Neuronal stem cell (in vitro differentiated cells): ENCODE data around the gene ARHGEF16. TPM values are rescaled to one million over a fixed set of nuclear protein-coding genes. Genes with fewer than 3 reads are reported as not detected.

Experiments used
- DNase-seq: peaks from one replicate; pipeline ENCODE4 v3.0.0-alpha.2; 2013; ENCODE audit warnings: low spot score
- H2AFZ ChIP-seq: one replicate; pipeline ENCODE4 v1.6.1; 2013; ENCODE audit warnings: mild to moderate bottlenecking, low read length, inconsistent platforms
- H2AK5ac ChIP-seq: 2 replicates; pipeline ENCODE4 v1.6.1; 2013; ENCODE audit warnings: low read depth, mild to moderate bottlenecking, inconsistent platforms, low read length, moderate library complexity, mixed read lengths
- H2BK120ac ChIP-seq: 2 replicates; pipeline ENCODE4 v1.6.1; 2013; ENCODE audit warnings: low read depth, mild to moderate bottlenecking, inconsistent platforms, low read length, moderate library complexity, mixed read lengths
- H2BK12ac ChIP-seq: one replicate; pipeline ENCODE4 v1.6.1; 2013; ENCODE audit warnings: low read length, inconsistent platforms
- H2BK15ac ChIP-seq: 2 replicates; pipeline ENCODE4 v1.6.1; 2013; ENCODE audit warnings: mild to moderate bottlenecking, low read length, inconsistent platforms, mixed read lengths
- H2BK5ac ChIP-seq: one replicate; pipeline ENCODE4 v1.6.1; 2013; ENCODE audit warnings: inconsistent platforms, mild to moderate bottlenecking, low read length, moderate library complexity
- H3K14ac ChIP-seq: one replicate; pipeline ENCODE4 v1.6.1; 2013; ENCODE audit warnings: low read length, inconsistent platforms
- H3K18ac ChIP-seq: 2 replicates; pipeline ENCODE4 v1.6.1; 2013; ENCODE audit warnings: low read length, inconsistent platforms
- H3K23ac ChIP-seq: 2 replicates; pipeline ENCODE4 v1.6.1; 2013; ENCODE audit warnings: low read depth, mild to moderate bottlenecking, mixed read lengths, low read length, inconsistent platforms; ENCODE audit not compliant: poor library complexity
- H3K27ac ChIP-seq: replicated peaks from 3 replicates; pipeline ENCODE4 v1.5.1; 2013; ENCODE audit warnings: low read length, inconsistent platforms
- H3K27me3 ChIP-seq, 3 experiments: 2 replicates each; pipeline ENCODE4 v1.6.1; 2013; ENCODE audit warnings: low read length in 3 of 3, mild to moderate bottlenecking in 2 of 3, inconsistent platforms in 1 of 3, low read depth in 1 of 3, mixed read lengths in 1 of 3, moderate library complexity in 1 of 3; ENCODE audit not compliant: control insufficient read depth in 3 of 3, insufficient read depth in 3 of 3
- H3K36me3 ChIP-seq, 2 donors: replicated peaks in 1 of 2; 2 replicates each; pipeline ENCODE4 v1.6.1; 2013; ENCODE audit warnings: low read length in 2 of 2; ENCODE audit not compliant: control insufficient read depth in 2 of 2, insufficient read depth in 2 of 2
- H3K4ac ChIP-seq: 2 replicates; pipeline ENCODE4 v1.6.1; 2013; ENCODE audit warnings: inconsistent platforms, mild to moderate bottlenecking, low read length, moderate library complexity
- H3K4me1 ChIP-seq, 2 donors: 1 replicate in 1 of 2; 2 replicates in 1 of 2; pipeline ENCODE4 v1.6.1; 2013; ENCODE audit warnings: low read length in 2 of 2, low read depth in 1 of 2; ENCODE audit not compliant: control insufficient read depth in 2 of 2, insufficient read depth in 1 of 2
- H3K4me2 ChIP-seq: one replicate; pipeline ENCODE4 v1.6.1; 2013; ENCODE audit warnings: mild to moderate bottlenecking, low read length, inconsistent platforms; ENCODE audit not compliant: insufficient read depth, poor library complexity, severe bottlenecking
- H3K4me3 ChIP-seq, 2 donors: 2 replicates each; pipeline ENCODE4 v1.5.1; 2013; ENCODE audit warnings: low read length in 2 of 2, mild to moderate bottlenecking in 2 of 2, inconsistent platforms in 1 of 2, moderate library complexity in 1 of 2
- H3K79me1 ChIP-seq: one replicate; pipeline ENCODE4 v1.6.1; 2013; ENCODE audit warnings: low read depth, mild to moderate bottlenecking, inconsistent platforms, low read length, moderate library complexity
- H3K9ac ChIP-seq: one replicate; pipeline ENCODE4 v1.6.1; 2013; ENCODE audit warnings: mild to moderate bottlenecking, low read depth, low read length, inconsistent platforms; ENCODE audit not compliant: poor library complexity
- H3K9me3 ChIP-seq, 2 donors: replicated peaks in 1 of 2; 2 replicates each; pipeline versions ENCODE3 to v1.6.1; 2013; ENCODE audit warnings: low read length in 2 of 2, mild to moderate bottlenecking in 2 of 2, inconsistent platforms in 1 of 2, low read depth in 1 of 2, mixed read lengths in 1 of 2, moderate library complexity in 1 of 2; ENCODE audit not compliant: control insufficient read depth in 2 of 2, insufficient read depth in 1 of 2
- H4K8ac ChIP-seq: one replicate; pipeline ENCODE4 v1.6.1; 2013; ENCODE audit warnings: low read depth, mild to moderate bottlenecking, inconsistent platforms, low read length, moderate library complexity
- H4K91ac ChIP-seq: one replicate; pipeline ENCODE4 v1.6.1; 2013; ENCODE audit warnings: low read length, low read depth, mild to moderate bottlenecking, inconsistent platforms; ENCODE audit not compliant: poor library complexity
- WGBS, 2 donors: extraction: QIAGEN DNeasy Blood & Tissue Kit; methylation state at CpG; one replicate each; pipeline ENCODE4 v1.1.7; 2013; ENCODE audit warnings: missing lambda C conversion rate in 2 of 2, mixed read lengths in 1 of 2; ENCODE audit not compliant: insufficient read length in 2 of 2, insufficient replicate concordance in 1 of 2; ENCODE audit errors: extremely low coverage in 2 of 2; 5-methylcytosine and 5-hydroxymethylcytosine counted together
- polyA plus RNA-seq, 2 experiments: library from polyadenylated mRNA; stranded (reverse); fragments of 200-250 nt; gene quantifications; one replicate each; pipeline ENCODE4 v1.2.3, GENCODE V29; 2013

Gene ARHGEF16
- 1.5 TPM for polyA plus RNA-seq (2013, experiment 1 of 2)
- 1.4 TPM for polyA plus RNA-seq (2013, experiment 2 of 2)

DNA sequence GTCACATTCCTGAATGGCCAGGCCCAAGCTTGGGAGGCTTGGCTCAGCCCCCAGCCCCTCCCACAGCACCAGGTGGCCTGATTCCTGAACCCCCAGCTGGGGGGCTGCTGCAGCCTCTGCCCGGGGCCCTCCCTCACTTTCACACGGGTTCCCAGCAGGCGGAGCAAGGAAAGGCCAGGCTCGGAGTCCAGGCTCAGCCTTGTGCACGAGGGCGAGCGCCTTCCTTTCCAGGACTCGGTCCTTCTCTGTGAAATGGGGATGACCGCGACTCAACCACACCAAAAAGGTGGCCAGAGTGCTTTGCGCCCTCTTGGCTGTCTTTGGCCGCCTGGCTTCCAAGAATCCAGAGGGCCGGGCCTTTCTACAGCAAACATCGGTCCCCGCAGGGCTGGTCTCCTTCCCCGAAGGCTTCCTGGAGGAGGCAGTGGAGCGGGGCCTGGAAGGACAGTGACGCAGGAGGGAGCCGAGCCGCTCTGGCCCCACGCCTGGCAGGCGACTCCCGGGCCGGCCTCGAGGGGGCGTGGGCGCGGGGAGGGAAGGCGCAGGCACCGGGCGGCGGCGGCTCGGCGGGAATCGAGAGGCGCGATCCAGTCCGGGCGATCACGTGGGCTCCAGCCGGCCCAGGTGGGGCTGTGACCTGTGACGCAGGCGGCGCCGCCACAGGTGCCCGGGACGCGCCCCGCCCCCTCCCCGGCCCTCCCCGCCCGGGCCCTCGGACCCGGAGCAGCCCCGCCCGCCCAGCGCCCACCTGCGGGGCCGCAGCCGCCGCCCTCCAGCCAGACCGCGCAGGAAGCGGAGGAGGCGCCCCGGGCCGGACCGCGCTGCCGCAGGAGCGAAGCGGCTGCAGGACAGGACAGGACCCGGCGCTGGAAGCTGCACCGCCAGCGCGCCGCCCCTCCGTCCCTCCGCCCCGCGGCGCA, at the start of gene ARHGEF16:
Gene ARHGEF16 (plus strand): TSS at position 775 of the 920 bp plus-strand sequence. CDS start 8,420 bp downstream, outside the sequence.
- H3K9ac ChIP-seq = peak within 1 kb of the TSS; percentile 86
- no peak within 1 kb of the TSS for H2BK120ac ChIP-seq
- DNase-seq = peak; percentile 65
- WGBS, 2 donors = no CpG with 5 or more reads among the region's 84 CpGs
- H3K27me3 ChIP-seq = peaks cover 0 to 11% (median 5%) of the 10 kb centered on the region in 3 experiments
- peak within 1 kb of the TSS; percentile 38 for H3K27ac ChIP-seq
- H3K4ac ChIP-seq = no peak within 1 kb of the TSS
- peak within 1 kb of the TSS; percentile 95 for H3K18ac ChIP-seq
- H3K9me3 ChIP-seq = no peaks in the 10 kb centered on the region
- peak within 1 kb of the TSS; percentile 97 for H2BK12ac ChIP-seq
- H3K4me3 ChIP-seq = peak within 1 kb of the TSS; percentile 53 to 82
- H3K79me1 ChIP-seq = peaks cover 3% of the 10 kb centered on the region
- H3K23ac ChIP-seq = peak within 1 kb of the TSS; percentile 95
- H2AK5ac ChIP-seq = peak within 1 kb of the TSS; percentile 99
- peak within 1 kb of the TSS; percentile 94 for H2AFZ ChIP-seq
- H3K4me1 ChIP-seq = peaks cover 20% of the 10 kb centered on the region in 2 donors
- H2BK5ac ChIP-seq = peak within 1 kb of the TSS; percentile 75
- peak within 1 kb of the TSS; percentile 85 for H4K91ac ChIP-seq
- peak within 1 kb of the TSS; percentile 82 for H3K14ac ChIP-seq
- H3K4me2 ChIP-seq = peak within 1 kb of the TSS; percentile 100
- no peaks in the 10 kb centered on the region for H3K36me3 ChIP-seq
- peak within 1 kb of the TSS; percentile 94 for H2BK15ac ChIP-seq
- peak within 1 kb of the TSS; percentile 65 for H4K8ac ChIP-seq

DNA sequence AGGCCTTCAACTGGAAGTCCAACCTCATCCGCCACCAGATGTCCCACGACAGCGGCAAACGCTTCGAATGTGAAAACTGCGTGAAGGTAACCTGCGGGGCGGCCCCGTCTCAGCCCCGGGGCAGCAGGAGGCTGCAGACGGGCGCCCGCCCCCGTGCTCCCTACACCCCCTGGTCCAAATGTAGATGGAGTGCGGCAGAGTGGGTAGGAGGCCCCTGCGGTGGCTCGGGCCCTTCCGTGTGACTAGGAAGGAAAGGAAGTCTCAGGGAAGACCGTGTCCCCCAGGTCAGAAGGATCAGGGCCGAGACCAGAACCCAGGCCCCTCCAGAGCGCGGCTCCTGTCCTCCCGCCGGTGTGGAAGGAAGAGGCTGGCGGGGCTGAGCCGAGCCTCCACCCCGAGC, 49.7 kb upstream of the ARHGEF16 start:
- Histone ChIP-seq H3K23ac (peak overlapping the region; percentile 63), H4K8ac (no peak overlapping the region), H3K27ac (no peak overlapping the region), H2AK5ac (no peak overlapping the region), H3K27me3 (peaks cover 0 to 22% (median 1%) of the 10 kb centered on the region in 3 experiments), H3K79me1 (peaks cover 11% of the 10 kb centered on the region), H3K36me3 (peaks cover 0 to 10% of the 10 kb centered on the region in 2 donors), H2BK12ac (no peak overlapping the region), H3K4me2 (no peak overlapping the region), H3K18ac (peak overlapping the region; percentile 46), H3K9ac (peak overlapping the region; percentile 18), H3K9me3 (peaks cover 0 to 4% of the 10 kb centered on the region in 2 donors), H2AFZ (no peak overlapping the region), H3K4me3 (no peak overlapping the region), H4K91ac (no peak overlapping the region), H2BK5ac (peak overlapping the region; percentile 16), H2BK15ac (no peak overlapping the region), H2BK120ac (no peak overlapping the region), H3K14ac (peak overlapping the region; percentile 79), H3K4me1 (peaks cover 0 to 8% of the 10 kb centered on the region in 2 donors), H3K4ac (no peak overlapping the region)
- no CpG with 5 or more reads among the region's 27 CpGs for WGBS, 2 donors
- DNase-seq = no peak

DNA sequence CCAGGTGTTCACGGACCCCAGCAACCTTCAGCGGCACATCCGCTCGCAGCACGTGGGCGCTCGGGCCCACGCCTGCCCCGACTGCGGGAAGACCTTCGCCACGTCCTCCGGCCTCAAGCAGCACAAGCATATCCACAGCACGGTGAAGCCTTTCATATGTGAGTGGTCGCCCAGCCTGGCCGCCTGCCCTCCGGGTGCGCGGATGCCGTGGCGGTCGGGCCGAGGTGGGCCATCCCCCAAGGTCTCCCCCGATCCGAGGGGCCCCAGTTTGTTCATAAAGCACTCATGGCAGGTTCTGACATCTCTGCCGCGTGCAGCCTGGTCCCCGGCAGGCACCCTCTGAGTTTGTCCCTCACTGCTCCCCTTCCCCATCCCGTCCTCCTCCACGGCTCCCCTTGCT, 49.0 kb upstream of the ARHGEF16 start:
- no peak overlapping the region for H2BK120ac ChIP-seq
- H2BK5ac ChIP-seq = peak overlapping the region; percentile 16
- H3K4me1 ChIP-seq = peaks cover 0 to 10% of the 10 kb centered on the region in 2 donors
- H3K9me3 ChIP-seq = peaks cover 0 to 4% of the 10 kb centered on the region in 2 donors
- no peak overlapping the region for H3K14ac ChIP-seq
- H3K36me3 ChIP-seq = peaks cover 0 to 10% of the 10 kb centered on the region in 2 donors
- no peak overlapping the region for H4K91ac ChIP-seq
- no peak overlapping the region for H3K4me2 ChIP-seq
- DNase-seq = no peak
- peaks cover 0 to 19% (median 1%) of the 10 kb centered on the region in 3 experiments for H3K27me3 ChIP-seq
- H3K27ac ChIP-seq = no peak overlapping the region
- H3K4me3 ChIP-seq = no peak overlapping the region
- H3K9ac ChIP-seq = peak overlapping the region; percentile 79
- H3K79me1 ChIP-seq = peaks cover 11% of the 10 kb centered on the region
- H3K4ac ChIP-seq = no peak overlapping the region
- peak overlapping the region; percentile 40 for H2AK5ac ChIP-seq
- H4K8ac ChIP-seq = no peak overlapping the region
- H2BK12ac ChIP-seq = no peak overlapping the region
- peak overlapping the region; percentile 49 for H3K23ac ChIP-seq
- WGBS, 2 donors = no CpG with 5 or more reads among the region's 30 CpGs
- H2AFZ ChIP-seq = no peak overlapping the region
- H2BK15ac ChIP-seq = no peak overlapping the region
- no peak overlapping the region for H3K18ac ChIP-seq
